HepG2 (cell line): ENCODE data around the gene MFSD12. TPM values are rescaled to one million over a fixed set of nuclear protein-coding genes. Genes with fewer than 3 reads are reported as not detected.

Experiments used
- AGO2 ChIP-seq: fragments of 200-400 bp; formaldehyde crosslinking; optimal IDR thresholded peaks from 2 replicates; pipeline ENCODE3; 2017; ENCODE audit warnings: mild to moderate bottlenecking, low read depth, low read length, moderate library complexity
- ARNT ChIP-seq: fragments of 450-650 bp; IDR thresholded peaks from 2 replicates; pipeline ENCODE4 v1.6.1; 2017
- CBFB ChIP-seq: sonication (generic); formaldehyde crosslinking; IDR thresholded peaks from 2 replicates; pipeline ENCODE4 v1.4.0; 2020; ENCODE audit warnings: missing genetic modification reagents
- CREBL2 ChIP-seq: sonication (generic); formaldehyde crosslinking; IDR thresholded peaks from 2 replicates; pipeline ENCODE4 v1.8.1; 2023; ENCODE audit warnings: missing genetic modification reagents, mild to moderate bottlenecking, borderline replicate concordance
- GABPA ChIP-seq, 2 experiments: IDR thresholded peaks; 2 replicates each; pipeline ENCODE4 v1.6.1; 2011 to 2016; ENCODE audit warnings: low read depth in 2 of 2, low read length in 1 of 2, missing biosample characterization in 1 of 2, missing genetic modification characterization in 1 of 2
- MAX ChIP-seq: IDR thresholded peaks from 2 replicates; pipeline ENCODE4 v1.6.1; 2012; ENCODE audit warnings: inconsistent platforms
- MYC ChIP-seq: sonication (generic); formaldehyde crosslinking; IDR thresholded peaks from 2 replicates; pipeline ENCODE4 v1.9.0; 2021; ENCODE audit warnings: missing genetic modification reagents, borderline replicate concordance
- PAXIP1 ChIP-seq: sonication (generic); formaldehyde crosslinking; conservative IDR thresholded peaks from 2 replicates; pipeline ENCODE4 v1.4.0; 2020; ENCODE audit warnings: mild to moderate bottlenecking, missing genetic modification reagents, moderate library complexity
- PBX3 ChIP-seq: sonication (generic); formaldehyde crosslinking; IDR thresholded peaks from 2 replicates; pipeline ENCODE4 v1.8.1; 2023; ENCODE audit warnings: missing genetic modification reagents, inconsistent platforms, borderline replicate concordance
- RELA ChIP-seq: sonication (generic); formaldehyde crosslinking; IDR thresholded peaks from 2 replicates; pipeline ENCODE4 v1.4.0; 2020; ENCODE audit warnings: missing genetic modification reagents
- SIN3A ChIP-seq: IDR thresholded peaks from 2 replicates; pipeline ENCODE4 v1.6.1; 2011; ENCODE audit warnings: low read depth, mild to moderate bottlenecking, control low read depth, low read length, borderline replicate concordance
- SOX5 ChIP-seq: IDR thresholded peaks from 2 replicates; pipeline ENCODE4 v1.6.1; 2016; ENCODE audit warnings: borderline replicate concordance
- SP4 ChIP-seq: sonication (generic); formaldehyde crosslinking; IDR thresholded peaks from 2 replicates; pipeline ENCODE4 v1.8.1; 2023; ENCODE audit warnings: mild to moderate bottlenecking, missing genetic modification reagents
- TBL1XR1 ChIP-seq: fragments of 150-350 bp; IDR thresholded peaks from 2 replicates; pipeline ENCODE4 v1.6.1; 2014; ENCODE audit warnings: borderline replicate concordance, low read length; ENCODE audit not compliant: partially characterized antibody
- ZBTB7A ChIP-seq: sonication (generic); formaldehyde crosslinking; IDR thresholded peaks from 2 replicates; pipeline ENCODE4 v1.8.0; 2022; ENCODE audit warnings: mild to moderate bottlenecking, missing genetic modification reagents
- ZBTB8A ChIP-seq: sonication (generic); formaldehyde crosslinking; IDR thresholded peaks from 2 replicates; pipeline ENCODE4 v1.4.0; 2020; ENCODE audit warnings: mild to moderate bottlenecking, low read depth, missing genetic modification reagents, borderline replicate concordance
- ZFP62 ChIP-seq: sonication (generic); formaldehyde crosslinking; IDR thresholded peaks from 2 replicates; pipeline ENCODE4 v1.4.0; 2020; ENCODE audit warnings: missing genetic modification reagents
- ZKSCAN5 ChIP-seq: sonication (generic); formaldehyde crosslinking; IDR thresholded peaks from 2 replicates; pipeline ENCODE4 v1.5.1; 2020; ENCODE audit warnings: mild to moderate bottlenecking, missing genetic modification reagents
- ZNF570 ChIP-seq: sonication (generic); formaldehyde crosslinking; IDR thresholded peaks from 2 replicates; pipeline ENCODE4 v1.4.0; 2020; ENCODE audit warnings: mild to moderate bottlenecking, missing genetic modification reagents, borderline replicate concordance
- ZNF737 ChIP-seq: sonication (generic); formaldehyde crosslinking; IDR thresholded peaks from 2 replicates; pipeline ENCODE4 v1.5.0; 2020; ENCODE audit warnings: missing genetic modification reagents, mild to moderate bottlenecking, borderline replicate concordance
- ZSCAN22 ChIP-seq: sonication (generic); formaldehyde crosslinking; IDR thresholded peaks from 2 replicates; pipeline ENCODE4 v1.4.0; 2020; ENCODE audit warnings: mild to moderate bottlenecking, missing genetic modification reagents
- ZSCAN31 ChIP-seq: sonication (generic); formaldehyde crosslinking; IDR thresholded peaks from 2 replicates; pipeline ENCODE4 v1.5.0; 2020; ENCODE audit warnings: low read depth, mild to moderate bottlenecking, missing genetic modification reagents
- polyA plus RNA-seq, 8 experiments: library from polyadenylated mRNA; depleted of rRNA in 3 of 8; stranded (reverse) in 7 of 8; unstranded in 1 of 8; fragments of >200 nt; fragmentation: Illumina TruSeq in 4 of 8; extraction: Trizol in 4 of 8; gene quantifications; 2 replicates each; pipeline versions ENCODE4 v1.2.1 to v1.2.3, GENCODE V29; 2011 to 2016; ENCODE audit warnings: low read depth in 4 of 8, missing spikeins in 1 of 8, mixed read lengths in 1 of 8; ENCODE audit not compliant: insufficient read depth in 1 of 8
- total RNA-seq, 5 experiments: library from RNA; depleted of rRNA; stranded (reverse); fragments of >200 nt; fragmentation: Illumina TruSeq; extraction: Trizol; gene quantifications; 2 replicates each; pipeline ENCODE4 v1.2.3, GENCODE V29; 2016; ENCODE audit warnings: low read depth in 1 of 5

Gene MFSD12
- total and polyA plus RNA-seq, 2 of the 13 experiments (the other 11 are each of a cell fraction or from before 2014, with no cell fraction given): 27.2 to 29.1 TPM

GRCh38 chr19:3500429-3501101 is 56.8 kb downstream of the MFSD12 start, which contains the start of gene DOHH (continued):
- no peak for TF ChIP-seq PBX3 (CRISPR knock-in tag)
- TF ChIP-seq RELA (CRISPR knock-in tag): peak; percentile 78; the same call in 1 of the 2 replicates
- peak; percentile 73; the same call in 1 of the 2 replicates for TF ChIP-seq ZSCAN31 (CRISPR knock-in tag)
- peak; percentile 54; the same call in 1 of the 2 replicates for TF ChIP-seq ZKSCAN5 (CRISPR knock-in tag)
- peak; percentile 74; the same call in 1 of the 2 replicates for TF ChIP-seq ZSCAN22 (CRISPR knock-in tag)
- no peak for TF ChIP-seq GABPA (IDR thresholded peaks at IDR 0.05; ENCODE audit: low read depth, low read length)
- TF ChIP-seq GABPA (CRISPR knock-in tag; IDR thresholded peaks at IDR 0.05; ENCODE audit: low read depth): peak; percentile 37; the same call in 1 of the 2 replicates
- TF ChIP-seq SIN3A: peak; percentile 89; the same call in 1 of the 2 replicates
- TF ChIP-seq MAX: peak; percentile 98
- TF ChIP-seq ZNF737: peak; percentile 66; the same call in 1 of the 2 replicates
- TF ChIP-seq ZNF570 (CRISPR knock-in tag): peak; percentile 73; the same call in 1 of the 2 replicates
- TF ChIP-seq AGO2: peak; percentile 61
- TF ChIP-seq SOX5: peak; percentile 28; the same call in 1 of the 2 replicates
- peak; percentile 58 for TF ChIP-seq PAXIP1 (CRISPR knock-in tag)
- TF ChIP-seq SP4 (CRISPR knock-in tag): peak; percentile 71; the same call in 1 of the 2 replicates
- TF ChIP-seq ZFP62 (CRISPR knock-in tag): no peak
- TF ChIP-seq CREBL2: 0 out of 2 replicates have a peak, but pooled peaks have one; percentile 75
- TF ChIP-seq MYC (CRISPR knock-in tag): peak; percentile 93
- no peak for TF ChIP-seq ZBTB8A (CRISPR knock-in tag)
- TF ChIP-seq TBL1XR1: no peak
- no peak for TF ChIP-seq ZBTB7A
- peak; percentile 93 for TF ChIP-seq CBFB
- TF ChIP-seq ARNT: no peak
